Choroid plexus epithelial cell (primary cell): Measurements from ENCODE around the gene PHPT1.
"Not testable (repeated sequence)": the region's sequence is repeated elsewhere in the genome, so short reads cannot be mapped to it uniquely, and the experiment has no call there.

Experiments
- DNase-seq: peaks from one replicate; pipeline ENCODE4 v3.0.0-alpha.2; 2010; ENCODE audit warnings: low read depth
- H3K4me3 ChIP-seq: 2 replicates; pipeline ENCODE4 v1.5.1; 2011; ENCODE audit warnings: low read depth, mild to moderate bottlenecking, control low read depth, low read length, moderate library complexity
- TF ChIP-seq, protein P1 (sequence below): conservative IDR thresholded peaks from 2 replicates; pipeline ENCODE4 v1.5.1; 2011; ENCODE audit warnings: low read depth, mild to moderate bottlenecking, control low read depth, inconsistent platforms, low read length, moderate library complexity

The PHPT1 gene

GRCh38 chr9:136829981-136830885, 19.0 kb upstream of the PHPT1 start:
- TF ChIP-seq, protein P1, sequence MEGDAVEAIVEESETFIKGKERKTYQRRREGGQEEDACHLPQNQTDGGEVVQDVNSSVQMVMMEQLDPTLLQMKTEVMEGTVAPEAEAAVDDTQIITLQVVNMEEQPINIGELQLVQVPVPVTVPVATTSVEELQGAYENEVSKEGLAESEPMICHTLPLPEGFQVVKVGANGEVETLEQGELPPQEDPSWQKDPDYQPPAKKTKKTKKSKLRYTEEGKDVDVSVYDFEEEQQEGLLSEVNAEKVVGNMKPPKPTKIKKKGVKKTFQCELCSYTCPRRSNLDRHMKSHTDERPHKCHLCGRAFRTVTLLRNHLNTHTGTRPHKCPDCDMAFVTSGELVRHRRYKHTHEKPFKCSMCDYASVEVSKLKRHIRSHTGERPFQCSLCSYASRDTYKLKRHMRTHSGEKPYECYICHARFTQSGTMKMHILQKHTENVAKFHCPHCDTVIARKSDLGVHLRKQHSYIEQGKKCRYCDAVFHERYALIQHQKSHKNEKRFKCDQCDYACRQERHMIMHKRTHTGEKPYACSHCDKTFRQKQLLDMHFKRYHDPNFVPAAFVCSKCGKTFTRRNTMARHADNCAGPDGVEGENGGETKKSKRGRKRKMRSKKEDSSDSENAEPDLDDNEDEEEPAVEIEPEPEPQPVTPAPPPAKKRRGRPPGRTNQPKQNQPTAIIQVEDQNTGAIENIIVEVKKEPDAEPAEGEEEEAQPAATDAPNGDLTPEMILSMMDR = no peak
- H3K4me3 ChIP-seq = no peak overlapping the region
- no peak for DNase-seq

GRCh38 chr9:136831002-136831719, 18.0 kb upstream of the PHPT1 start:
- no peak for DNase-seq
- TF ChIP-seq, protein P1 = no peak
- H3K4me3 ChIP-seq = no peak overlapping the region

DNA sequence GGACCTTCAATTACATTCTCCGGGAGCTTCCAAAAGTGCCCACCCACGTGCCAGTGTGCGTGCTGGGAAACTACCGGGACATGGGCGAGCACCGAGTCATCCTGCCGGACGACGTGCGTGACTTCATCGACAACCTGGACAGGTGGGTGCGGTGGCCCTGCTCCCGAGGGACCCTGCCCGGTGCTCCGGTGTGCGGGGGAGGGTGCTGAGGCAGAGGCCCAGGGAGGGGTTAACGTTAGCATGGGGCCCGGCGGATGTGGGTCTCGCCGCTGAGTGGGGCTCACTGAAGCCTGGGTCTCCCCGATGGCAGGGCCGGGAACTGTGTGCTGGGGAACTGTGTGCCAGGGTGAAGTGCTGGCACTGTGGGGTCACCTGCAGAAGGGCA, 17.5 kb upstream of the PHPT1 start:
- no peak for DNase-seq
- H3K4me3 ChIP-seq = no peak overlapping the region
- TF ChIP-seq, protein P1 = no peak

DNA sequence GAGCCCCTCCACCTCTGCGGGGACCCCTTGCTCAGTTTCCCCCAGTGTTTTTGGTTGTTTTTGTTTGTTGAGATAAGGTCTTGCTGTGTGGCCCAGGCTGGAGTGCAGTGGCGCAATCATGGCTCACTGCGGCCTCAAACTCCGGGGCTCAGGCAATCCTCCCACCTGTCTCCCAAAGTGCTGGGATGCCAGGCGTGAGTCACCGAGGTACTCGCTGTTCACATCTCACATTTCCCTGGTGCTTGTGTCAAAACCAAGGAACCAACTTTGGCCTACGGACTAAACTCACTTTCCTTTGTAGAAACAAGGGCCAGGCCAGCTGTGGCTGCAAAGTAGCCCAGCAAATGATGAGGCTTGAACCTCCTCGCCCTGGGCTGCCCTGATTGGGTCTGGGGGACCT, 16.6 kb upstream of the PHPT1 start:
- no peak overlapping the region for H3K4me3 ChIP-seq
- no peak for DNase-seq
- TF ChIP-seq, protein P1 = no peak

DNA sequence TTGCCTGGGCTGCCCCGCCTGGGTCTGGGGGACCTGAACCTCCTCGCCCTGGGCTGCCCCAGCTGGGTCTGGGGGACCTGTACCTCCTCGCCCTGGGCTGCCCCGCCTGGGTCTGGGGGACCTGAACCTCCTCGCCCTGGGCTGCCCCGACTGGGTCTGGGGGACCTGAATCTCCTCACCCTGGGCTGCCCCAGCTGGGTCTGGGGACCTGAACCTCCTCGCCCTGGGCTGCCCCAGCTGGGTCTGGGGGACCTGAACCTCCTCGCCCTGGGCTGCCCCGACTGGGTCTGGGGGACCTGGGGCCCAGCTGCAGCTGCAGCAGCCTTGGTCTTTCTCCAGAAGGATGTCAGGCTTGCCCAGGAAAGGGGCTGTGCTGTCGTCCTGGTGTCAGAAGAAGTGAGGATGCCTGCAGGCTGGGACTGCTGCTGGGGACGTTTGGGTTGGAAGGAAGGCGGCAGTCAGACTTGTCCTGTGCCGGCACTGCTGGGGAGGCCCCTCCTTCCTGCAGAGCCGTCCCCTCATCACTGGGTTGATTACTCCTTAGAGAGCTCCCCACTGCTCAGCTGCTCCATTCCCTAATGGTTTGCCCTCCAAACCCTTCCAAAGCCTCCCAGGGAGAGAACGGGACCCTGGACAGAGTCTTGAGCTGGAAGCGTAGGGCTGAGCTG, 15.7 kb upstream of the PHPT1 start:
- not testable (repeated sequence) for DNase-seq

GRCh38 chr9:136835162-136835931, 13.9 kb upstream of the PHPT1 start:
- TF ChIP-seq, protein P1 = no peak
- H3K4me3 ChIP-seq = no peak overlapping the region

More for the DNA sequence above, 15.7 kb upstream of the PHPT1 start:
- H3K4me3 ChIP-seq = not testable (repeated sequence)

More at GRCh38 chr9:136835162-136835931, 13.9 kb upstream of the PHPT1 start:
- DNase-seq = no peak
